ENCODE results near the gene BRAP.
"Not testable (repeated sequence)": the region's sequence is repeated elsewhere in the genome, so short reads cannot be mapped to it uniquely, and the experiment has no call there.

Gene BRAP

DNA sequence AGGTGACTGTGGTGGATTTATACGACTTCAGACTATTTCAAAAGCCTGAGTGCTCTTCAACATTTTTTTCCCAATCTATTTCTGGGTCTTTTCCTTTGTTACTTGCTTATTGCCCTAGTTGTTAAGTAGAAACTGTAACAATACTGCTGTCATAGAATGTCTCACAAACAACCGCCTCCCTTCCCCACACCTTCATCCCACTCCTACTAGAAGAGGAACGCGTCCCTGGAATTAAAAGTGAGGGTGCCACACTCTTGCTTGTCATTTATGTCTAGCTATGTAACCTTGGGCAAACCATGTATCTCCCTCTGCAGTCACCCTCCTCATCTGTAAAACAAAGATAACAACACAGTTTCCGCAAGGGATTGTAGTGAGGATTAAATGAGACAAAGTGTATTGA lies 8.6 kb downstream of the BRAP start:
- DNase-seq (ENCODE audit: low read depth), result no peak

- DNase-seq (ENCODE audit: low read depth), result peak; percentile 38
Measured at GRCh38 chr12:111673503-111673902, 12.3 kb downstream of the BRAP start.

DNA sequence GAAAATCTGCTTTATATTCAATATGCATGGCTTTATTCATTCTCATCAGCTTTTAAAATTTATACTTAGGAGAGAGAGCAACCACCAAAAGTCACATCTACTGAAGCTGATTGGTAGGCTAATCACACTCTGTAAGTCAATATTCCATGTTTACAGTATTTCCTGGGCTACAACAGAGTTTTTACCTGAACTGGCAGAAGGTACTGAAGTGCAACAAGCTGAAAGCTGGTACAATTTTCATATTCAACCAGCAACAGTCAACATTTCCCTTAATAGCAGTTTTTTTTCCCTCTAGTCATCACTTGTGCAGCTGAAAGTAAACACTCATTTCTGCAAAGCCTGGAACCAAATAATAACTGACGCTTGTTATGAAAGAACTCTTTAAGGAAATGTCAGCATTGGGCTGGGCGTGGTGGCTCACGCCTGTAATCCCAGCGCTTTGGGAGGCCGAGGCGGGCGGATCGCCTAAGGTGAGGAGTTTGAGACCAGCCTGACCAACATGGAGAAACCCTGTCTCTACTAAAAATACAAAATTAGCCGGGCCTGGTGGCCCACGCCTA lies 12.9 kb downstream of the BRAP start:
- DNase-seq (ENCODE audit: low read depth), result no peak

DNA sequence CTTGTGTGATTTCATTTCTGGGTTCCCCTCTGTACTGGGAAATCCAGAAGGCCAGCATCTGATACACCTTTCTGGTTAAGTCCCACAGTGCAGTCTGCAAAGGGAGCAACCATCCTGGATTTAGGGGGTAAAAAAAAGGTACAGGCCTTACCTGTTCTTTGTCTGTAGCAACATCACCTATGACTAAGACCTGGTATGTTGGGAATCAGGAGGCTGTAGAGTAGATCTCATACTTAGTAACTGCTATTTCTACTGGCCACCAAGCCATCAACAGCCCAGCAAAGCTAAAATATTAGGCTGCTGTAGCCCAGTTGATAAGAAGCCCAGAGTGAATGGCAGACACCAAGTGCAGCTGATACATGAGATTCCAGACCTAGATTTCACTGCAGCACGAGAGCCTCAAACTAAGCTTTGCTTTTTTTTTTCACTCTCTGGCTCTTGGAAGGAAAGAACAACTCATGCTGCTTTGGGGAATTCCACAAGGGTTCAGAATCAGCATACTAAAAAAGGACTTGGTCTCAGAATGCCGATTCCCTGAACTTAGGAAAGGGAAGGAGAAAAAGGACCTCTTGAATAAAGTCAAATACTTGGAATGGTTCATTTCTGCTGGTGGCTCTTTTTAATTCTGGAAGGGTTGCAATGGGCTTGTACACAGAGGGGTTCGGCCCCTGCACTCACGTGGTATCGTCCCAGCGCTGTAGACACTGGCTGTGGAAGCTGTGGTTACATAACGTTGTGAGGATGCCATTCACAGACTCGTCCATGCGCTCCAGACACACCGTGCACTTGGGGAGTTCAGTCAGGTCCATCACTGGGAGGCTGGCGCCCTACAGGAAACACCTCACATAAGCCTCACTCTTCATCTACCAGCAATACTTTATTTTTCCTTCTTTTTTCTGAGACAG lies 20.5 kb downstream of the BRAP start:
- no peak for DNase-seq (ENCODE audit: low read depth)

DNA sequence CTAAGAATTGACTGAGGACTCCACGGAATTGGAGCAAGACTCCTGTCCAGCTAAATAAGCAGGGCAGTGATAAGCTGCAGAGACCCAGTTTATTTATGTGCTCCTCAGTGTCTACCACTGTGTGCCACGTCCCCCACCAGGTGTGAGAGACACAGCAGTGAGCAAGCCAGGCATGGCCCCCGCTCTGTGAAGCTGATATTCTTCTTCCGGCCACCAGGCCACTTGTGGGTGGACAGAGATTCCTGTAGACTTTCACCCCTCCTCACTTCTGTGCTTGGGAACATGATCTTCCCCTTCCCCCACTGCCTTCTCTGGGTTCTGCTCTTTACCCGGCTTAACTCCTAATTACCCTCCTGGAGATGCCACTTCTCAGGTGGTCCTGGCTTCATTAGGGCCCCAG lies 21.3 kb downstream of the BRAP start:
- no peak for DNase-seq (ENCODE audit: low read depth)

- DNase-seq (ENCODE audit: low read depth), result no peak
Measured at GRCh38 chr12:111656016-111656415, 29.7 kb downstream of the BRAP start.

DNA sequence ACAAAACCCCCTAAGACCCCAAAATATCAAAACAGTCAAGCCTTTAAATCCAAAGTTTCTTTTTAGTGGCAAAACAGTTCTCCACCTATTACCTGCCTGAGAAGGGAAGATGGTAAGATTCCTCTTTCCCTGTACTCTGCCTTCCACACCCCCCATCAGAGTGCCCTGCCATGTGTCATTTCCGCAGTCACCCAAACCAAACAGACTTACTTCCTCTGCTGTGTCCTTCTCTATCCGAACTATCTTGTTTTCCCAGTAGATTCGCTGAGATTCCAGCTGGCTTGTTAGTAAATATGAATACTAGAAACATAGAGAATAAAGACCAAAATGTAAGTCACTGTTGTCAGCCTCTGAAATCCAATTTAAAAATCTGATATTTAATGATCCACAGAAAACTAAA lies 30.4 kb downstream of the BRAP start:
- no peak for DNase-seq (ENCODE audit: low read depth)

DNA sequence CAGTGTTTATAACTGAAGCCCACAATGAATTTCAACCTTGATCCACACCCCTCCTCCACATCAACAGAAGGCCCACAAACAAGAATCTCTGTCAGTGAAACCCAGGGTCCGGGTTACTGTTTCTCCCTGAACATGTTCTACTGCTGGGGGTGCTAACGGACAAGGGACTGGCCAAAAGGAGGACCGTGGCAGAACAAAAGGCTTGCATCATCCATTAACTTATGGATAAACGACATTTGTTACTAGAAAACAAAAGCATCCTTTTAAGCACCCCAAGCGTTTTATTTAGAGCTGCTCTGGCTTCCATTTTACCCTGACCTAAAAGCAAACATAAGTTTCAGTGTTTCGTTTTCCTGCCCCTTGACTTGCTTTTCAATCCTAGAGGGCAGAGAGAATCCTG lies 32.2 kb downstream of the BRAP start:
- no peak for DNase-seq (ENCODE audit: low read depth)

GRCh38 chr12:111652530-111652929 lies 33.2 kb downstream of the BRAP start:
- not testable (repeated sequence) for DNase-seq (ENCODE audit: low read depth)

- no peak for DNase-seq (ENCODE audit: low read depth)
Measured at GRCh38 chr12:111650912-111651311, 34.8 kb downstream of the BRAP start.

- DNase-seq (ENCODE audit: low read depth), result no peak
Measured at GRCh38 chr12:111645433-111645832, 40.3 kb downstream of the BRAP start.

- peak; percentile 94 for DNase-seq (ENCODE audit: low read depth)
Measured at GRCh38 chr12:111643427-111643826, 42.3 kb downstream of the BRAP start.

- DNase-seq (ENCODE audit: low read depth), result peak; percentile 83
Measured at GRCh38 chr12:111642681-111643426, 42.9 kb downstream of the BRAP start.

DNA sequence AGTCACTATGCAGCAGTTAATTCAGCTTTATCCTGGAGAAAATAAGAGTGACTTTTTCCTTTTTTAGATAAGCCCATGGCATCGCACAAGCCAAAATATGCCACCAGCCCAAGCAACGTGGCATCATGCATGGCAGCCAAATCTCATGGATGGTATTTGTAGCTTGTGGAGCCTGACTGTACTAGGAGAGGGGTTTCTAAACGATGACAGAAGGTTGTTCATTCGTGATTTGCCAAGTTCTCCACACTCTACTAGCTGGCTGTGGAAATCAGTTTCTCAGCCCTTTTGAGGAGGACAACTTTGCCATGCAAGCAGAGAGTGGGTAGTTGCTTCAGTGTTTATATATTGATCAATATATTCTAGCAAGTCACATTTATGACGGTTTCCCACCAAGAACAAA lies 45.2 kb downstream of the BRAP start:
- no peak for DNase-seq (ENCODE audit: low read depth)

- DNase-seq (ENCODE audit: low read depth), result no peak
Measured at GRCh38 chr12:111638556-111638955, 47.2 kb downstream of the BRAP start.

DNA sequence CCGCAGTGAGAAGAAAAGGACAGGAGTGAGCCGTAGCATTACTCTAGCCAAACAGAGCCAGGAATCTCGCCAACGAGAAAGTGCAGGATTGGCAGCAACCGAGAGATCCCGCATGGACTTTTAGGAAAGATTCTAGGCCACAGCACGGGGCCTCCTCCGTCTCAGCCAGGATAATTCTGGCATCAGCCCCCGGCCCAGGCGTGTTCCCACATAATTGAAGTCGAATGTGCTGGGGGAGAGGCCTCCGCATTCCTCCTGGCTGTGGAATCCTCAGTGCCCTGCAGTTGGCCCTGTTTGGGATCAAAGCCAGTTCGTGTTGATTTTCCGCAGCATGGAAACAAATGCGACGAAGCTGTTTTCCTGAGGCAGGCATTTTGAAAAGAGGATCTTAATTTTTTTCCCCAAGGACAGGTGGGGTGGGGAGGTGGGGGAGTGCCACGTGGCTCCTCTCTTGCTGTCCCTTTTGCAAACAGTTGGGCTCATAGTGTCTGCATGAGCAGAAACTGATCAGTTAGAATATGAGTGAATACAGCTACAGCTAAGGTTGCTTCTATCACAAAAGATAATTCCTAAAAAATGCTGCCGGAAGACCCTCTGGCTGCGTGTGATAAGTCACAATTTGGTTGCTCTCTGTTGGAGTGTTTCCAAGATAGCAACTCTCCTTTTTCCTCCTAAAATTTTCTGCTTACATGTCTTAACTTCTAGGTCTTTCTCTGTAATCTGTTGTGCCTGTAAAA lies 49.4 kb downstream of the BRAP start:
- peak; percentile 96 for DNase-seq (ENCODE audit: low read depth)

DNA sequence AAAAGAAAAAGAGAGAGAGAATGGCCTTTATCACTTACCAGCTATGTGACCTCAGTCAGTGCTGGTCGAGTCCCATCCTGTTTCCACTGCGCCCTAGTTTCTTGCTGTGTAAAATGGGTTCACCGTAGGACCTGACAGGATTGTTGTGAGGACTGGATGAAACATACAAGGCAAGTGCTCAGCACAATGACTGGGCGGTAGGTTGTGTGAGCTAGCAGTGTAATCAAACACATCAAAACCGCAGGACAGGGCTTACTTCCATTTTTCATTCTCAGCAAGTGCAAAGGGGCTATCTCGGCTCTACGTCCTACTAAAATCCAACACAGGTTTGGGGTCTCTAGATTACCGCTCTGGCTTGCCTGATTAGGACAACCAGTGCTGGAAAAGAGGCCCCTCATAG lies 50.2 kb downstream of the BRAP start:
- no peak for DNase-seq (ENCODE audit: low read depth)

DNA sequence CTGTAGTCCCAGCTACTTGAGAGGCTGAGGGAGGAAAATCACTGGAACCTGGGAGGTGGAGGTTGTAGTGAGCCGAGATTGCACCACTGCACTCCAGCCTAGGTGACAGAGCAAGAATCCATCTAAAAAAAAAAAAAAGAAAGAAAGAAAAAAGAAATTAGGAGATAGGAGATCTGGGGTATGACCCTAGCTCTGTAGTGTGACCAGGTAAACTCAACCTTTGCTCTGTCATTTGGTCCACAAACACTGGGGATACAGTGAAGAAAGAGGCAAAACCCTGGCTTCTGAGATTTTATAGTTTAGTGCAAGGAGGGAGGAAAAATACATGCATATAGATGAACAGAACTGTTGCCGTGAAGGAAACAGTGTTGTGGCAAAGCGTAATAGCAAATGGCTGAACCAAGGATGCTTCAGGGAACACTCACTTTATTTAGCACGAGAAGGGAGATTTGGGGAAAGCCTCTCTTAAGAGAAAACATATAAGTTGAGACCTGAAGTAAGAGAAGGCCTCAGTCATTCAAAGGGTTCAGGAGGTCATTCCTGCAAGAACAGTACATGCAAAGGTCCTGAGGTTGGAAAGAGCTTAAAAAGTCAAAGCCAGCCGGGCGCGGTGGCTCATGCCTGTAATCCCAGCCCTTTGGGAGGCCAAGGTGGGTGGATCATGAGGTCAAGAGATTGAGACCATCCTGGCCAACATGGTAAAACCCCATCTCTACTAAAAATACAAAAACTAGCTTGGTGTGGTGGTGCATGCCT lies 57.1 kb downstream of the BRAP start:
- DNase-seq (ENCODE audit: low read depth), result no peak

GRCh38 chr12:111626230-111626629 lies 59.5 kb downstream of the BRAP start:
- no peak for DNase-seq (ENCODE audit: low read depth)

DNA sequence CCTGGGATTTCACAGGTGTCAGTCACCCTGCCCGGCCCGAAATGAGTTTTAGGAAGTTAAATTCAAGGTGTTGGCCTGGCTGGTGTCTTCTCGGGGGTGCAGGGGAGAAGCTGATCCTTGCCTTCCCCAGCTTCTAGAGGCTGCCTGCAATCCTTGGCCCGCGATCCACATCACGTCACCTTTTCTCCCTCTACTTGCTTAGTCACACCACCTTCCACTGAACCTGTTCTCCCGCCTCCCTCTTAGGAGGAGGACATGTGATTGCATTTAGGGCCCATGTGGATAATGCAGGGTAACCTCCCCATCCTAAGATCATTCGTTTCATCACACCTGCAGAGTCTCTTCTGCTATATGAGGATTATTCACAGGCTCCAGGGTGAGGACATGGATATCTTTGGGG lies 61.2 kb downstream of the BRAP start:
- DNase-seq (ENCODE audit: low read depth), result no peak

GRCh38 chr12:111617841-111618240 lies 67.9 kb downstream of the BRAP start:
- not testable (repeated sequence) for DNase-seq (ENCODE audit: low read depth)

Measured in fibroblast of gingiva (primary cell).